ENCODE measurements around the gene FTO. TPM values are rescaled to one million over a fixed set of nuclear protein-coding genes. Genes with fewer than 3 reads are reported as not detected.

FTO gene
- total RNA-seq, 1 donor from 2014 or later, result 110 TPM

DNA sequence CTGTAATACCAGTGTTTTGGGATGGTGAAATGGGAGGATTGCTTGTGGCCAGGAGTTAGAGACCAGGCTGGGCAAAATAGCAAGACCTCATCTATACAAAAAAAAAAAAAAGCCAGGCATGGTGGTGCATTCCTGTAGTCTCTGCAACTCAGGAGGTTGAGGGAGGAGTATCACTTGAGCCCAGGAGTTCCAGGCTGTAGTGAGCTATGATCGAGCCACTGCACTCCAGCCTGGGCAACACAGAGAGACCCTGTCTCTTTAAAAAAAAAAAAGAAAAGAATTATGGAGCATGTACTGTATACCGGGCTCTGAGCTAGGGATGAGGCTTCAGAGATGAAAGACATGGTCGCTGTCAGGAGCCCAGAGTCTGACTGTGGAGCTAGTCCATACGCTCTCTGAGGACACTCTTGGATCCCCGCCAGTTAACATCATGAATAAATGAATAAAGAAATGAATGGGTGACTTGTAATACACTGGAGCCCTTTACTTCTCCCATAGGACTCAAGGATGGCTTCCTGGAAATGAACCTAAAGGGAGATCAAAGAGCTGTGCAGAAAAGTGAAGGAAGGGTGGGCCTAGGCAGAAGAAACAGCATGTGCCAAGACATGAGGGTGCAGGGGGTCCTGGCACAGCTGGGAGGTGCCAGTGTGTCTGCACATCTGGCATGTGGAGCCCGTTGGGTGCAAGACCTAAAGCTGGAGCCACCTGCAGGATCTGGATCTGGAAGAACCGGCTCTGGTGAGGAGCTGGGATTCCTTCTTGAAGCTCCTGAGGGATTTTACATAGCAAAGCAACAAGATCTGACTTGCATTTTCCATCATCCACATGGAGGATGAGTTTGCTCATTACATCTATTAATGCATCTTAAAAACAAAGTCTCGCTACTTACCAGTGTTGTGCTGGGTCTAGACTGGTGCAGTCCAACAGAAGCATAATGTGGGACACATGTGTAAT lies 462.2 kb downstream of the FTO start:
- peak overlapping the region; percentile 19 for H3K27ac Mint-ChIP-seq
- Histone ChIP-seq H3K4me3 (no peak overlapping the region), H3K27me3 (no peaks in the 10 kb centered on the region), H2AFZ (replicated peaks) (no peak overlapping the region), H3K9me3 (ENCODE audit: low read depth) (no peaks in the 10 kb centered on the region), H3K9ac (no peak overlapping the region), H3K4me2 (no peak overlapping the region), H3K4me1 (peaks cover 6% of the 10 kb centered on the region), H3F3A (ENCODE audit: low read depth) (no peaks in the 10 kb centered on the region), H3K79me2 (ENCODE audit: low read depth) (no peaks in the 10 kb centered on the region), H4K20me1 (ENCODE audit: low read depth) (no peaks in the 10 kb centered on the region), H3K27ac (no peak overlapping the region), H3K36me3 (no peaks in the 10 kb centered on the region)
- no peak overlapping the region for H3K4me3 Mint-ChIP-seq
- no peaks in the 10 kb centered on the region for H3K36me3 Mint-ChIP-seq
- peaks cover 12% of the 10 kb centered on the region for H3K4me1 Mint-ChIP-seq
- no peak for TF ChIP-seq EZH2 (IDR thresholded peaks at IDR 0.05)
- no peak for TF ChIP-seq CTCF (IDR thresholded peaks at IDR 0.05)
- no peak for TF ChIP-seq EZH2phosphoT487 (IDR thresholded peaks at IDR 0.05)
- DNase-seq (ENCODE audit: low spot score), result no peak
- H3K27me3 Mint-ChIP-seq (ENCODE audit: insufficient read depth, low read depth), result peaks cover 5% of the 10 kb centered on the region
- H3K9me3 Mint-ChIP-seq, result no peaks in the 10 kb centered on the region

- Mint-ChIP-seq H3K27me3 (ENCODE audit: insufficient read depth, low read depth) (peaks cover 9% of the 10 kb centered on the region), H3K9me3 (no peaks in the 10 kb centered on the region), H3K4me1 (peaks cover 34% of the 10 kb centered on the region), H3K4me3 (no peak overlapping the region), H3K27ac (no peak overlapping the region), H3K36me3 (no peaks in the 10 kb centered on the region)
- Histone ChIP-seq H3K79me2 (ENCODE audit: low read depth) (no peaks in the 10 kb centered on the region), H2AFZ (replicated peaks) (no peak overlapping the region), H3K27ac (no peak overlapping the region), H3K9ac (no peak overlapping the region), H3K9me3 (ENCODE audit: low read depth) (no peaks in the 10 kb centered on the region), H3K27me3 (no peaks in the 10 kb centered on the region), H3K36me3 (no peaks in the 10 kb centered on the region), H3K4me1 (peaks cover 28% of the 10 kb centered on the region), H4K20me1 (ENCODE audit: low read depth) (no peaks in the 10 kb centered on the region), H3K4me3 (no peak overlapping the region), H3F3A (ENCODE audit: low read depth) (no peaks in the 10 kb centered on the region), H3K4me2 (no peak overlapping the region)
- TF ChIP-seq EZH2 (IDR thresholded peaks at IDR 0.05) (no peak), CTCF (IDR thresholded peaks at IDR 0.05) (no peak), EZH2phosphoT487 (IDR thresholded peaks at IDR 0.05) (no peak)
- no peak for DNase-seq (ENCODE audit: low spot score)
Observed at GRCh38 chr16:54169112-54169511, 465.2 kb downstream of the FTO start.

GRCh38 chr16:54171626-54172537 lies 467.9 kb downstream of the FTO start:
- no peak for TF ChIP-seq EZH2 (IDR thresholded peaks at IDR 0.05)
- no peak for TF ChIP-seq EZH2phosphoT487 (IDR thresholded peaks at IDR 0.05)
- TF ChIP-seq CTCF (IDR thresholded peaks at IDR 0.05), result no peak
- Mint-ChIP-seq H3K9me3 (no peaks in the 10 kb centered on the region), H3K27me3 (ENCODE audit: insufficient read depth, low read depth) (peaks cover 6% of the 10 kb centered on the region), H3K4me3 (peak overlapping the region; percentile 15), H3K4me1 (peaks cover 51% of the 10 kb centered on the region), H3K36me3 (no peaks in the 10 kb centered on the region), H3K27ac (peak overlapping the region; percentile 39)
- Histone ChIP-seq H3K4me1 (peaks cover 42% of the 10 kb centered on the region), H3F3A (ENCODE audit: low read depth) (no peaks in the 10 kb centered on the region), H2AFZ (replicated peaks) (peak overlapping the region; percentile 29), H4K20me1 (ENCODE audit: low read depth) (no peaks in the 10 kb centered on the region), H3K4me3 (no peak overlapping the region), H3K36me3 (no peaks in the 10 kb centered on the region), H3K4me2 (peak overlapping the region; percentile 58), H3K27me3 (peaks cover 12% of the 10 kb centered on the region), H3K27ac (no peak overlapping the region), H3K9me3 (ENCODE audit: low read depth) (no peaks in the 10 kb centered on the region), H3K79me2 (ENCODE audit: low read depth) (no peaks in the 10 kb centered on the region), H3K9ac (no peak overlapping the region)
- DNase-seq (ENCODE audit: low spot score), result peak; percentile 44
